DMS 273 treated with DMSO at 0.1 percent for 48 hours (cell line): ENCODE measurements around the gene ZNF207.
"Not testable (repeated sequence)": the region's sequence is repeated elsewhere in the genome, so short reads cannot be mapped to it uniquely, and the experiment has no call there.

ENCODE experiments used
- DNase-seq: peaks from one replicate; lab custom pipeline; 2025; lab: John Stamatoyannopoulos, UW

Gene ZNF207

GRCh38 chr17:32386844-32387243 is 36.9 kb downstream of the ZNF207 start:
- DNase-seq, result no peak

GRCh38 chr17:32388128-32388527 is 38.2 kb downstream of the ZNF207 start:
- DNase-seq, result not testable (repeated sequence)

GRCh38 chr17:32388613-32389459 is 38.9 kb downstream of the ZNF207 start:
- no peak for DNase-seq

- no peak for DNase-seq
Observed at GRCh38 chr17:32393904-32394303, 43.9 kb downstream of the ZNF207 start.

GRCh38 chr17:32396343-32396742 is 46.4 kb downstream of the ZNF207 start:
- DNase-seq, result no peak

GRCh38 chr17:32398946-32399345 is 49.0 kb downstream of the ZNF207 start:
- DNase-seq, result no peak

- DNase-seq, result not testable (repeated sequence)
Observed at GRCh38 chr17:32410085-32410484, 60.1 kb downstream of the ZNF207 start.

GRCh38 chr17:32426894-32427293 is 76.9 kb downstream of the ZNF207 start:
- no peak for DNase-seq

- no peak for DNase-seq
Observed at GRCh38 chr17:32429598-32429997, 79.6 kb downstream of the ZNF207 start.
